ENCODE measurements around the gene RBM33. TPM values are rescaled to one million over a fixed set of nuclear protein-coding genes. Genes with fewer than 3 reads are reported as not detected.

The RBM33 gene
- total and polyA plus RNA-seq, 10 of the 15 experiments (the other 5 are each of a cell fraction or from before 2014, with no cell fraction given), result 4.7 to 67.2 (median 24.3) TPM

DNA sequence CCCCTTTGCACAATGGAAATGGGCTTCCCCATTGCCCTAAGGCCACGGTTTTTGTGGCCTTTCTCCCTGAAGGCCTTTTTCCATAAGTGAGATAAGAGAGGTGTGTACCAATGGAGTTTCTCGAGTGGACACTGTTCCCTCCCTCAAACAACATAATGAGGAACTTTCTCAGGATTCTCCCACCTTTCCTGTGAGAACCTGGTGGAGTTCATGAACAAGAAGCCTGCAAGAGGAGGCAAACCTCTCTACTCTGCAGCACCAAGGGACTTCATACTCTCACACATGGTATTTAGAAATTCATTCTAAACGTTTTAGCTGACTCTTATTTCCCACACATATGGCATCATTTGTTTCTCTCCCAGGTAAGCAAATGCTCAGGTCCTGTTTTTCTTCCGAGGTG, 7.3 kb upstream of the RBM33 start:
- Histone ChIP-seq H4K20me1 (ENCODE audit: control insufficient read depth, insufficient read depth) (no peaks in the 10 kb centered on the region), H3K27ac (ENCODE audit: control insufficient read depth, insufficient read depth) (no peak overlapping the region), H3K9me3 (replicated peaks; ENCODE audit: control insufficient read depth, insufficient read depth, low read length) (peaks cover 17% of the 10 kb centered on the region), H3K4me1 (ENCODE audit: control insufficient read depth, insufficient read depth, low read length) (peaks cover 4% of the 10 kb centered on the region), H3K36me3 (ENCODE audit: control insufficient read depth in 2 of 2, insufficient read depth in 2 of 2, low read length in 1 of 2) (peaks cover 0 to 12% of the 10 kb centered on the region in 2 experiments; a peak in 2 of 4 replicates), H3K27me3 (replicated peaks in 1 of 2; ENCODE audit: control insufficient read depth in 2 of 2, insufficient read depth in 2 of 2, low read length in 1 of 2) (no peaks in the 10 kb centered on the region), H3K4me2 (ENCODE audit: control insufficient read depth, insufficient read depth) (no peak overlapping the region), H3K4me3 (no peak overlapping the region), H2AFZ (ENCODE audit: control insufficient read depth, low read depth, low read length) (no peak overlapping the region), H3K9ac (ENCODE audit: control insufficient read depth, insufficient read depth, low read length) (no peak overlapping the region), H3K79me2 (ENCODE audit: control insufficient read depth, insufficient read depth, low read length) (no peaks in the 10 kb centered on the region)
- RAD21 ChIA-PET (ENCODE audit: unreplicated experiment), result no interaction called here
- DNase-seq (ENCODE audit: low read depth, low spot score) (no peak), ATAC-seq (no peak), FAIRE-seq (no peak)
- intact Hi-C loops (cut with micrococcal nuclease; ENCODE audit: unreplicated experiment), result no loop called here
- in situ Hi-C loops (cut with MboI), result no loop called here
- CTCF ChIA-PET, result interaction anchor here (0.8 kb wide), 1 partner anchor 40 kb away, joined by 3 read pairs; no protein-coding TSS in a partner anchor
- POLR2A ChIA-PET, result no interaction called here
- TF ChIP-seq PAX5 (IDR thresholded peaks at IDR 0.05; ENCODE audit: borderline replicate concordance, low read depth, low read length), result no peak
- TF ChIP-seq, protein P1, sequence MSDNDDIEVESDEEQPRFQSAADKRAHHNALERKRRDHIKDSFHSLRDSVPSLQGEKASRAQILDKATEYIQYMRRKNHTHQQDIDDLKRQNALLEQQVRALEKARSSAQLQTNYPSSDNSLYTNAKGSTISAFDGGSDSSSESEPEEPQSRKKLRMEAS (IDR thresholded peaks at IDR 0.05; ENCODE audit: low read depth, low read length), result no peak
- TF ChIP-seq TBL1XR1 (IDR thresholded peaks at IDR 0.05; ENCODE audit: low read depth, low read length), result no peak
- no peak for TF ChIP-seq FOXK2 (IDR thresholded peaks at IDR 0.05)
- no peak for TF ChIP-seq SIX5 (IDR thresholded peaks at IDR 0.05; ENCODE audit: low read depth, low read length, severe bottlenecking)
- TF ChIP-seq BHLHE40 (IDR thresholded peaks at IDR 0.05; ENCODE audit: borderline replicate concordance in 1 of 2, low read depth in 2 of 2, low read length in 1 of 2), result no peak
- no peak for TF ChIP-seq RFX5 (IDR thresholded peaks at IDR 0.05; ENCODE audit: low read depth, low read length)
- TF ChIP-seq, protein P2, sequence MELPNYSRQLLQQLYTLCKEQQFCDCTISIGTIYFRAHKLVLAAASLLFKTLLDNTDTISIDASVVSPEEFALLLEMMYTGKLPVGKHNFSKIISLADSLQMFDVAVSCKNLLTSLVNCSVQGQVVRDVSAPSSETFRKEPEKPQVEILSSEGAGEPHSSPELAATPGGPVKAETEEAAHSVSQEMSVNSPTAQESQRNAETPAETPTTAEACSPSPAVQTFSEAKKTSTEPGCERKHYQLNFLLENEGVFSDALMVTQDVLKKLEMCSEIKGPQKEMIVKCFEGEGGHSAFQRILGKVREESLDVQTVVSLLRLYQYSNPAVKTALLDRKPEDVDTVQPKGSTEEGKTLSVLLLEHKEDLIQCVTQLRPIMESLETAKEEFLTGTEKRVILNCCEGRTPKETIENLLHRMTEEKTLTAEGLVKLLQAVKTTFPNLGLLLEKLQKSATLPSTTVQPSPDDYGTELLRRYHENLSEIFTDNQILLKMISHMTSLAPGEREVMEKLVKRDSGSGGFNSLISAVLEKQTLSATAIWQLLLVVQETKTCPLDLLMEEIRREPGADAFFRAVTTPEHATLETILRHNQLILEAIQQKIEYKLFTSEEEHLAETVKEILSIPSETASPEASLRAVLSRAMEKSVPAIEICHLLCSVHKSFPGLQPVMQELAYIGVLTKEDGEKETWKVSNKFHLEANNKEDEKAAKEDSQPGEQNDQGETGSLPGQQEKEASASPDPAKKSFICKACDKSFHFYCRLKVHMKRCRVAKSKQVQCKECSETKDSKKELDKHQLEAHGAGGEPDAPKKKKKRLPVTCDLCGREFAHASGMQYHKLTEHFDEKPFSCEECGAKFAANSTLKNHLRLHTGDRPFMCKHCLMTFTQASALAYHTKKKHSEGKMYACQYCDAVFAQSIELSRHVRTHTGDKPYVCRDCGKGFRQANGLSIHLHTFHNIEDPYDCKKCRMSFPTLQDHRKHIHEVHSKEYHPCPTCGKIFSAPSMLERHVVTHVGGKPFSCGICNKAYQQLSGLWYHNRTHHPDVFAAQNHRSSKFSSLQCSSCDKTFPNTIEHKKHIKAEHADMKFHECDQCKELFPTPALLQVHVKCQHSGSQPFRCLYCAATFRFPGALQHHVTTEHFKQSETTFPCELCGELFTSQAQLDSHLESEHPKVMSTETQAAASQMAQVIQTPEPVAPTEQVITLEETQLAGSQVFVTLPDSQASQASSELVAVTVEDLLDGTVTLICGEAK (IDR thresholded peaks at IDR 0.05; ENCODE audit: borderline replicate concordance), result no peak
- no peak for TF ChIP-seq MXI1 (IDR thresholded peaks at IDR 0.05; ENCODE audit: low read depth, low read length)
- no peak for TF ChIP-seq NFXL1 (IDR thresholded peaks at IDR 0.05; ENCODE audit: borderline replicate concordance)
- TF ChIP-seq, protein P3, sequence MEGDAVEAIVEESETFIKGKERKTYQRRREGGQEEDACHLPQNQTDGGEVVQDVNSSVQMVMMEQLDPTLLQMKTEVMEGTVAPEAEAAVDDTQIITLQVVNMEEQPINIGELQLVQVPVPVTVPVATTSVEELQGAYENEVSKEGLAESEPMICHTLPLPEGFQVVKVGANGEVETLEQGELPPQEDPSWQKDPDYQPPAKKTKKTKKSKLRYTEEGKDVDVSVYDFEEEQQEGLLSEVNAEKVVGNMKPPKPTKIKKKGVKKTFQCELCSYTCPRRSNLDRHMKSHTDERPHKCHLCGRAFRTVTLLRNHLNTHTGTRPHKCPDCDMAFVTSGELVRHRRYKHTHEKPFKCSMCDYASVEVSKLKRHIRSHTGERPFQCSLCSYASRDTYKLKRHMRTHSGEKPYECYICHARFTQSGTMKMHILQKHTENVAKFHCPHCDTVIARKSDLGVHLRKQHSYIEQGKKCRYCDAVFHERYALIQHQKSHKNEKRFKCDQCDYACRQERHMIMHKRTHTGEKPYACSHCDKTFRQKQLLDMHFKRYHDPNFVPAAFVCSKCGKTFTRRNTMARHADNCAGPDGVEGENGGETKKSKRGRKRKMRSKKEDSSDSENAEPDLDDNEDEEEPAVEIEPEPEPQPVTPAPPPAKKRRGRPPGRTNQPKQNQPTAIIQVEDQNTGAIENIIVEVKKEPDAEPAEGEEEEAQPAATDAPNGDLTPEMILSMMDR (IDR thresholded peaks at IDR 0.05 in 2 of 3, conservative IDR thresholded peaks at IDR 0.05 in 1 of 3; ENCODE audit: control insufficient read depth in 2 of 3, extremely low read depth in 1 of 3, insufficient read depth in 1 of 3, low read depth in 3 of 3, low read length in 3 of 3), result no peak
- SMC1A ChIA-PET (ENCODE audit: uncharacterized antibody, unreplicated experiment), result interaction anchor here (0.7 to 1.5 kb wide), 3 partner anchors 33 to 367 kb away, joined by 3 read pairs; no protein-coding TSS in a partner anchor
- no TSS peak for BruUV-seq (replicated peaks)
- 77% methylated on average over 4 of the region's 4 CpGs for WGBS (ENCODE audit: insufficient coverage, insufficient replicate concordance, low lambda C conversion rate, missing lambda C conversion rate)
